ENCODE data around the gene S100A4.

S100A4 gene

DNA sequence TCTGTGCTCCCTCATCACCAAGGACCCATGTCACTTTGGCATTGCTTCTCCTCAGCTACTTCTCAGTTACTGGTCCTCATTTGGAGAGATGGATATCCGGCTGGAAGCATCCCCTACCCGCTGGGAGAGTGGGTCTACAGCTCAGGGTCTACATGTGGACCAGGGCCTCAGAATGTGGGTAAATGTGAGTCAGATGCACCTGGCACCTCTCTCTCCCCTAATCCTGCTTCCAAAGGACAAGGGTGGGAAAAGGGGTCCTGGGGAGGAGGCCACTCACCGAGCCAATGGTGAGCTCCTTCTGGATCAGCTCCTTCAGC is 10.7 kb downstream of the S100A4 start:
- TF ChIP-seq TAF1 (IDR thresholded peaks at IDR 0.05; ENCODE audit: borderline replicate concordance, insufficient read depth, low read length) = no peak
- TF ChIP-seq POLR2AphosphoS5 (IDR thresholded peaks at IDR 0.05; ENCODE audit: low read depth, low read length) = no peak
- no peak for TF ChIP-seq SIN3A (IDR thresholded peaks at IDR 0.05; ENCODE audit: borderline replicate concordance, insufficient read depth, low read length)
- TF ChIP-seq FOXP2 (optimal IDR thresholded peaks at IDR 0.05; ENCODE audit: borderline replicate concordance, extremely low read depth, extremely low read length, insufficient read depth) = no peak
- TF ChIP-seq, protein P1, sequence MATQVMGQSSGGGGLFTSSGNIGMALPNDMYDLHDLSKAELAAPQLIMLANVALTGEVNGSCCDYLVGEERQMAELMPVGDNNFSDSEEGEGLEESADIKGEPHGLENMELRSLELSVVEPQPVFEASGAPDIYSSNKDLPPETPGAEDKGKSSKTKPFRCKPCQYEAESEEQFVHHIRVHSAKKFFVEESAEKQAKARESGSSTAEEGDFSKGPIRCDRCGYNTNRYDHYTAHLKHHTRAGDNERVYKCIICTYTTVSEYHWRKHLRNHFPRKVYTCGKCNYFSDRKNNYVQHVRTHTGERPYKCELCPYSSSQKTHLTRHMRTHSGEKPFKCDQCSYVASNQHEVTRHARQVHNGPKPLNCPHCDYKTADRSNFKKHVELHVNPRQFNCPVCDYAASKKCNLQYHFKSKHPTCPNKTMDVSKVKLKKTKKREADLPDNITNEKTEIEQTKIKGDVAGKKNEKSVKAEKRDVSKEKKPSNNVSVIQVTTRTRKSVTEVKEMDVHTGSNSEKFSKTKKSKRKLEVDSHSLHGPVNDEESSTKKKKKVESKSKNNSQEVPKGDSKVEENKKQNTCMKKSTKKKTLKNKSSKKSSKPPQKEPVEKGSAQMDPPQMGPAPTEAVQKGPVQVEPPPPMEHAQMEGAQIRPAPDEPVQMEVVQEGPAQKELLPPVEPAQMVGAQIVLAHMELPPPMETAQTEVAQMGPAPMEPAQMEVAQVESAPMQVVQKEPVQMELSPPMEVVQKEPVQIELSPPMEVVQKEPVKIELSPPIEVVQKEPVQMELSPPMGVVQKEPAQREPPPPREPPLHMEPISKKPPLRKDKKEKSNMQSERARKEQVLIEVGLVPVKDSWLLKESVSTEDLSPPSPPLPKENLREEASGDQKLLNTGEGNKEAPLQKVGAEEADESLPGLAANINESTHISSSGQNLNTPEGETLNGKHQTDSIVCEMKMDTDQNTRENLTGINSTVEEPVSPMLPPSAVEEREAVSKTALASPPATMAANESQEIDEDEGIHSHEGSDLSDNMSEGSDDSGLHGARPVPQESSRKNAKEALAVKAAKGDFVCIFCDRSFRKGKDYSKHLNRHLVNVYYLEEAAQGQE (IDR thresholded peaks at IDR 0.05; ENCODE audit: insufficient read depth in 1 of 2, low read depth in 2 of 2, low read length in 2 of 2) = no peak

DNA sequence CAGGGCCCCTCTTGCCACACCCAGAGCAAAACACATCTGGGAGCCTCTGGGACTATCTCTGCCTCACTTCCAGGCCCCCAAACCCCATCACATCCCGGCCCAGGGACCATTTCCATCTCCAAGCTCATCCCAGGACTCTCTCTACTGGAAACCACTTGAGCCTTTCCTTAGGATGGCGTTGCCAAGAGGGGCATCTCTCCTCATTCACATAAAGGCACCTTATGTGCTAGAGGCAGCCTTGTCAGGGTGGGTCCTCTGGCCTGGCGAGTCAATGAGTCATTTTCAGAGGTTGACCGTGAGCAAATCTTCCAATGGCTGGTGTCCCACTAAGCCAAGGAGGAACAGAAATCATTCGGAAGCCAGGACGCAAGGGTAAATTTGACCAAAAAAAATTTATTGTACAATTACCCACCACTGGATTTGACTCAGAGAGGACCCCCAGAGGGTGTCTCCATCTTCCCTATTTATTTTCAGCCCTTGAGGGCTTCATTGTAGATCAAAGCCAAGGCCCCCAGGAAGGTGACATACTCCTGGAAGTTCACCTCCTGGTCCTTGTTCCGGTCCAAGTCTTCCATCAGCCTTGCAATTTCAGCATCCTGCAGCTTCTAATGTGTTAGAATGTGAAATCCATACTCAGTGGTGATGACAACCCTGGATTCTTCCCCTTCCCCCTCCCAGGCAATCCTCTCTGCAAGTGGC is 11.2 kb downstream of the S100A4 start:
- TF ChIP-seq, protein P1 (IDR thresholded peaks at IDR 0.05; ENCODE audit: insufficient read depth in 1 of 2, low read depth in 2 of 2, low read length in 2 of 2) = no peak
- TF ChIP-seq POLR2AphosphoS5 (IDR thresholded peaks at IDR 0.05; ENCODE audit: low read depth, low read length) (no peak), FOXP2 (optimal IDR thresholded peaks at IDR 0.05; ENCODE audit: borderline replicate concordance, extremely low read depth, extremely low read length, insufficient read depth) (no peak), TAF1 (IDR thresholded peaks at IDR 0.05; ENCODE audit: borderline replicate concordance, insufficient read depth, low read length) (no peak), SIN3A (IDR thresholded peaks at IDR 0.05; ENCODE audit: borderline replicate concordance, insufficient read depth, low read length) (no peak)

DNA sequence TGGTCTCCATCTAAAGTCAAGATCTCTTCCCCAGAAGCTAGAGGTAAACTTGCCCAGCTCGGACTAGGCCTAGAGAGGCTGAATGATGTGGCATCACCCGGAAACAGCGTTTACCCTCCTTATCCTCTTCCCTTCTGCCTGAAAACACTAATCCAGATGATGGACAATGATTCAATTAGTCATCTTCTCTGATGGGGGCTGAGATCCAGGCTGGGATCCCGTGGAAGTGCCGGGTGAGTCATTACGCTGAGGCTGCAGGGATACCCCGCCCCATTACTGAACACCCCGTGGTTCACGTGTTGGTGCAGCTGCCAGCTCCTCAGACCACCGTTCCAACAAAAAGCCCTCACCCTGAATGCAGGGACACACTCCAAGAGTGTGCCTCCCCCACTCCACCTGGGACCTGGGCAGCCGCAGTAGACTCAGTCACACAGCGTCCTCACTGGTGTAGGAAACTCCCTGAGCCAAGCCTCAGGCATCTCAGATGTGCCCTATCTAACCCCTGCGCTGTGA is 11.9 kb downstream of the S100A4 start:
- TF ChIP-seq FOXP2 (optimal IDR thresholded peaks at IDR 0.05; ENCODE audit: borderline replicate concordance, extremely low read depth, extremely low read length, insufficient read depth) = no peak
- TF ChIP-seq, protein P1 (IDR thresholded peaks at IDR 0.05; ENCODE audit: insufficient read depth in 1 of 2, low read depth in 2 of 2, low read length in 2 of 2) = 0 out of 4 replicates have a peak, but pooled peaks of 1 of the 2 experiments have one; percentile 15
- 0 out of 2 replicates have a peak, but pooled peaks have one; percentile 52 for TF ChIP-seq SIN3A (IDR thresholded peaks at IDR 0.05; ENCODE audit: borderline replicate concordance, insufficient read depth, low read length)
- no peak for TF ChIP-seq TAF1 (IDR thresholded peaks at IDR 0.05; ENCODE audit: borderline replicate concordance, insufficient read depth, low read length)

DNA sequence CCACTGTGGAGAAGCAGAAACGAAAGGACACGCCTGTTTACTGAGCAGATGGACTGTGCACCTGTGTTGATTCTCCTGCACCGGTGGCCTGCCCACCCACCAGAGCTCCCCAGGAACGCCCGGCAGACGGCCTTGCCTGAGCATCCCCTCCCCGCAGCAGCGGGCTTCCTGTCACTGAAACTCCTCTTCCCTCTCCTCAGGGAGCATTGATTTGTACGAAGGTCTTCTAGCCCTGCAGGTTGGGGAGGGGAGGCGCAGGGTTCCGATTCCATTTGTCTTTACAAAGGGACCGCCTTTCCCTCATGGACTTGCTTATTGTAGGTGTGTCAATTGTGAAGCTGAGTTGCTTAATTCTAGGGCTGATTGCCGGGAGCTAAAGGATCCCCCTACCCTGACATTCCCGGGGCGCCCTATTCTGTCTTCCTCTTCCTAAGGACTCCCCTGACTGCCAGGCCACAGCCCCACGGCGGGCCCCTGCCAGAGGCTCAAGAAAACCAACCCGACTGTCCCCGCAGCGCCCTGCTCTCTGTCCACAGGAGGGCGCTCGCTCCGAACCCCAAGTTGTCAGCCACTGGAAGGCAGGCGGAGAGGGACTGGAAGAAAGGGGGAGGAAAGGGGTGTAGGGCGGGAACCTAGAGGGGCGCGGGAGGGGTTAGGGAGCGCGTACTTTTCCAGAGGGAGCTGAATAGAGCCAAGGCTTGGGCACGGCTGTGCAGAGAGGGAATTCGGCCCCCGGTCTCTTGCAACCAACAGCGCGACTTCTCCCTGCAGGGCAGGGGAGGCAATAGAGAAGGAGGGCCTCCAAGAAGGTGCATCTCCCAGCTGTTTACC is 12.6 kb downstream of the S100A4 start:
- TF ChIP-seq TAF1 (IDR thresholded peaks at IDR 0.05; ENCODE audit: borderline replicate concordance, insufficient read depth, low read length) (no peak), POLR2AphosphoS5 (IDR thresholded peaks at IDR 0.05; ENCODE audit: low read depth, low read length) (no peak), FOXP2 (optimal IDR thresholded peaks at IDR 0.05; ENCODE audit: borderline replicate concordance, extremely low read depth, extremely low read length, insufficient read depth) (no peak), SIN3A (IDR thresholded peaks at IDR 0.05; ENCODE audit: borderline replicate concordance, insufficient read depth, low read length) (no peak)
- TF ChIP-seq, protein P1 (IDR thresholded peaks at IDR 0.05; ENCODE audit: insufficient read depth in 1 of 2, low read depth in 2 of 2, low read length in 2 of 2) = no peak
